Measurements from ENCODE around the gene FASTKD3.

The FASTKD3 gene

DNA sequence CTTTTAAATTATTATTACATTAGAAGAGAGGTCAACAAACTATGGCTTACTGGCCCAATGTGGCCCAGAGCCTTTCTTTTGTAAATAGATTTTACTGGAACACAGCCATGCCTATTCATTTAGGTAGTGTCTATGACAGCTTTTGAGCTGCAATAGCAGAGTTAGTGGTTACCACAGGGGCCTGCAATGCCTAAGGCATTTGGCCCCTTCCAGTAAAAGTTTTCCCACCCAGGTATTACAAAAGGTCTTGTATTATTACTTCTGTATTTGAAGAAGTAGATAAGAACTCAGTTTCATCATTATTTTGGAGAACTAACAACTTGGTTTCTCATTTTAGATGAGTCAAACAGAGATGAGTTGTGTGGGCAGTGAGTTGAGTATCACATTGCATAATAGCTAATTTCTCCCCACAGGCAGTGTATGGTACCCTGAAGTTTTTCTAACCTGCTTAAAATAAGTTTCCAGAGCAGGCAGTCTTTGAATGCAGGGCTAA, 9.6 kb upstream of the FASTKD3 start:
- peaks cover 98% of the 10 kb centered on the region for H3K36me3 ChIP-seq (ENCODE audit: insufficient read depth, low read length)

DNA sequence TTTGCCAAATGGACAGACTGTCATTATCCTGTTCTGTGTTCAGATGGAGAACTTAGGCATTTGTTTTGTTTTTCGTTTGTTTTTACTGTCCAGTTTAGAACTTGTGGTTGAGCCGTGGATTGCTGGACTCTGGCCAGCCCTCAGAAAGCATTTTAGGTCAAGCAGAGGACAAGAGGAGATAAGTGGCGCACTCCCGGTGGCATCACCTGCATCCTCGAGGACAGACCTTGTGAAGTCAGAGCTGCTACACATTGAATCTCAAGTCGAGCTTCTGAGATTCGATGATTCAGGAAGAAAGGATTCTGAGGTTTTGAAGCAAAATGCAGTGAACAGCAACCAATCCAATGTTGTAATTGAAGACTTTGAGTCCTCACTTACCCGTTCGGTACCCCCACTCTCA, 9.0 kb upstream of the FASTKD3 start:
- Histone ChIP-seq H3K79me2 (ENCODE audit: insufficient read depth, low read length) (peaks cover 21% of the 10 kb centered on the region), H2AFZ (ENCODE audit: low read length) (no peak overlapping the region), H3K9me3 (ENCODE audit: low read length) (no peaks in the 10 kb centered on the region), H3K27ac (ENCODE audit: low read depth, low read length, poor library complexity, severe bottlenecking) (no peak overlapping the region), H4K20me1 (ENCODE audit: insufficient read depth, low read length) (no peaks in the 10 kb centered on the region), H3K9ac (ENCODE audit: low read length) (no peak overlapping the region), H3K4me1 (ENCODE audit: insufficient read depth, low read length, severe bottlenecking) (no peaks in the 10 kb centered on the region), H3F3A (ENCODE audit: insufficient read depth, low read length) (no peaks in the 10 kb centered on the region), H3K9me2 (ENCODE audit: low read depth, low read length) (no peaks in the 10 kb centered on the region), H3K4me2 (ENCODE audit: low read length) (no peak overlapping the region), H3K4me3 (ENCODE audit: low read depth, low read length, poor library complexity, severe bottlenecking) (no peak overlapping the region), H3K27me3 (ENCODE audit: insufficient read depth, low read length) (no peaks in the 10 kb centered on the region), H3K36me3 (ENCODE audit: insufficient read depth, low read length) (peaks cover 98% of the 10 kb centered on the region)
- TF ChIP-seq EZH2 (IDR thresholded peaks at IDR 0.05; ENCODE audit: borderline replicate concordance, low read length): no peak
- TF ChIP-seq, protein P1, sequence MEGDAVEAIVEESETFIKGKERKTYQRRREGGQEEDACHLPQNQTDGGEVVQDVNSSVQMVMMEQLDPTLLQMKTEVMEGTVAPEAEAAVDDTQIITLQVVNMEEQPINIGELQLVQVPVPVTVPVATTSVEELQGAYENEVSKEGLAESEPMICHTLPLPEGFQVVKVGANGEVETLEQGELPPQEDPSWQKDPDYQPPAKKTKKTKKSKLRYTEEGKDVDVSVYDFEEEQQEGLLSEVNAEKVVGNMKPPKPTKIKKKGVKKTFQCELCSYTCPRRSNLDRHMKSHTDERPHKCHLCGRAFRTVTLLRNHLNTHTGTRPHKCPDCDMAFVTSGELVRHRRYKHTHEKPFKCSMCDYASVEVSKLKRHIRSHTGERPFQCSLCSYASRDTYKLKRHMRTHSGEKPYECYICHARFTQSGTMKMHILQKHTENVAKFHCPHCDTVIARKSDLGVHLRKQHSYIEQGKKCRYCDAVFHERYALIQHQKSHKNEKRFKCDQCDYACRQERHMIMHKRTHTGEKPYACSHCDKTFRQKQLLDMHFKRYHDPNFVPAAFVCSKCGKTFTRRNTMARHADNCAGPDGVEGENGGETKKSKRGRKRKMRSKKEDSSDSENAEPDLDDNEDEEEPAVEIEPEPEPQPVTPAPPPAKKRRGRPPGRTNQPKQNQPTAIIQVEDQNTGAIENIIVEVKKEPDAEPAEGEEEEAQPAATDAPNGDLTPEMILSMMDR (IDR thresholded peaks at IDR 0.05; ENCODE audit: low read length): no peak

More for the DNA sequence above, 9.6 kb upstream of the FASTKD3 start:
- H3K79me2 ChIP-seq (ENCODE audit: insufficient read depth, low read length): peaks cover 16% of the 10 kb centered on the region
- H3K4me2 ChIP-seq (ENCODE audit: low read length): no peak overlapping the region
- H3K27ac ChIP-seq (ENCODE audit: low read depth, low read length, poor library complexity, severe bottlenecking): no peak overlapping the region
- H2AFZ ChIP-seq (ENCODE audit: low read length): no peak overlapping the region
- H3K4me1 ChIP-seq (ENCODE audit: insufficient read depth, low read length, severe bottlenecking): no peaks in the 10 kb centered on the region
- no peak overlapping the region for H3K4me3 ChIP-seq (ENCODE audit: low read depth, low read length, poor library complexity, severe bottlenecking)
- no peak overlapping the region for H3K9ac ChIP-seq (ENCODE audit: low read length)
- no peaks in the 10 kb centered on the region for H3K9me2 ChIP-seq (ENCODE audit: low read depth, low read length)
- no peaks in the 10 kb centered on the region for H3K27me3 ChIP-seq (ENCODE audit: insufficient read depth, low read length)
- TF ChIP-seq, protein P1 (IDR thresholded peaks at IDR 0.05; ENCODE audit: low read length): no peak
- TF ChIP-seq EZH2 (IDR thresholded peaks at IDR 0.05; ENCODE audit: borderline replicate concordance, low read length): no peak
- H4K20me1 ChIP-seq (ENCODE audit: insufficient read depth, low read length): no peaks in the 10 kb centered on the region
- H3K9me3 ChIP-seq (ENCODE audit: low read length): no peaks in the 10 kb centered on the region
- no peaks in the 10 kb centered on the region for H3F3A ChIP-seq (ENCODE audit: insufficient read depth, low read length)

DNA sequence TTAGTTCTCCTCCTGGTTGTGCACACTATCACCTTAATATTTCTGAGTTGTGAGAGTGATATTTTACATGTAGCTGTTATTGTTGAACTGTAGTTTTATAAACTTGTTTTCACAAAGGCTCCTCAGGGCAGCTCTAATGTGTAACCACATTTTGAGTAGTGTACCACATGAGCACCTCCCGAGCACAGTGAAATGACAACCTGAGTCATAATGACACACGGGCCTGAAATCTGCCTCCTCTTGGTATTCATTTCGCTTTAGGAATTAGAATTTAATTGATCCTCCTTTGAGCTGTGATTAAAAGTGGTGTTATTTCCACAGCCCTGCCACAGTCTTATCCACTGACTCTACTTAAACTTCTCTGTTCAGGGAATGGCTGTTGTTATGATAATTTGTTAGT, 8.0 kb upstream of the FASTKD3 start:
- TF ChIP-seq, protein P1 (IDR thresholded peaks at IDR 0.05; ENCODE audit: low read length): no peak
- TF ChIP-seq EZH2 (IDR thresholded peaks at IDR 0.05; ENCODE audit: borderline replicate concordance, low read length): no peak
- Histone ChIP-seq H3K79me2 (ENCODE audit: insufficient read depth, low read length) (peaks cover 31% of the 10 kb centered on the region), H3K9me2 (ENCODE audit: low read depth, low read length) (no peaks in the 10 kb centered on the region), H3K9ac (ENCODE audit: low read length) (no peak overlapping the region), H2AFZ (ENCODE audit: low read length) (no peak overlapping the region), H3K4me2 (ENCODE audit: low read length) (no peak overlapping the region), H3K4me3 (ENCODE audit: low read depth, low read length, poor library complexity, severe bottlenecking) (no peak overlapping the region), H3K9me3 (ENCODE audit: low read length) (no peaks in the 10 kb centered on the region), H3K27ac (ENCODE audit: low read depth, low read length, poor library complexity, severe bottlenecking) (no peak overlapping the region), H3K36me3 (ENCODE audit: insufficient read depth, low read length) (peaks cover 98% of the 10 kb centered on the region), H3F3A (ENCODE audit: insufficient read depth, low read length) (no peaks in the 10 kb centered on the region), H4K20me1 (ENCODE audit: insufficient read depth, low read length) (peaks cover 2% of the 10 kb centered on the region; the same call in 1 of the 2 replicates), H3K27me3 (ENCODE audit: insufficient read depth, low read length) (no peaks in the 10 kb centered on the region), H3K4me1 (ENCODE audit: insufficient read depth, low read length, severe bottlenecking) (peaks cover 8% of the 10 kb centered on the region)
